ENCODE data around the gene DDN. TPM values are rescaled to one million over a fixed set of nuclear protein-coding genes. Genes with fewer than 3 reads are reported as not detected.

Gene DDN
- not detected in 2 replicates for total RNA-seq (2014; rRNA removed; shearing (Covaris generic))

GRCh38 chr12:48999371-49000131, at the start of gene DDN:
Gene DDN (minus strand): TSS chr12:48999375. CDS start chr12:48999287, 88 bp downstream.
- peak; percentile 46 for DNase-seq (ENCODE audit: low read depth)

GRCh38 chr12:49048953-49049352, 49.8 kb upstream of the DDN start:
- no peak for DNase-seq (ENCODE audit: low read depth)

- DNase-seq (ENCODE audit: low read depth) = no peak
Measured at GRCh38 chr12:49046129-49046895, 47.1 kb upstream of the DDN start.

GRCh38 chr12:49044660-49045059, 45.5 kb upstream of the DDN start:
- no peak for DNase-seq (ENCODE audit: low read depth)

- peak; percentile 20 for DNase-seq (ENCODE audit: low read depth)
Measured at GRCh38 chr12:49043856-49044258, 44.7 kb upstream of the DDN start.

GRCh38 chr12:49043241-49043640, 44.1 kb upstream of the DDN start:
- no peak for DNase-seq (ENCODE audit: low read depth)

- DNase-seq (ENCODE audit: low read depth) = no peak
Measured at GRCh38 chr12:49041881-49042484, 42.8 kb upstream of the DDN start.

GRCh38 chr12:49041036-49041880, 42.1 kb upstream of the DDN start:
- no peak for DNase-seq (ENCODE audit: low read depth)

GRCh38 chr12:49040364-49040855, 41.2 kb upstream of the DDN start:
- DNase-seq (ENCODE audit: low read depth) = no peak

GRCh38 chr12:49039421-49040363, 40.5 kb upstream of the DDN start:
- no peak for DNase-seq (ENCODE audit: low read depth)

- DNase-seq (ENCODE audit: low read depth) = no peak
Measured at GRCh38 chr12:49038291-49038955, 39.2 kb upstream of the DDN start.

GRCh38 chr12:49037947-49038237, 38.7 kb upstream of the DDN start:
- DNase-seq (ENCODE audit: low read depth) = no peak

GRCh38 chr12:49037111-49037946, 38.2 kb upstream of the DDN start:
- no peak for DNase-seq (ENCODE audit: low read depth)

GRCh38 chr12:49036029-49036428, 36.9 kb upstream of the DDN start:
- no peak for DNase-seq (ENCODE audit: low read depth)

GRCh38 chr12:49034286-49034622, 35.1 kb upstream of the DDN start:
- DNase-seq (ENCODE audit: low read depth) = no peak

GRCh38 chr12:49033611-49034285, 34.6 kb upstream of the DDN start:
- DNase-seq (ENCODE audit: low read depth) = no peak

GRCh38 chr12:49032679-49033447, 33.7 kb upstream of the DDN start:
- DNase-seq (ENCODE audit: low read depth) = no peak

GRCh38 chr12:49032276-49032675, 33.1 kb upstream of the DDN start:
- DNase-seq (ENCODE audit: low read depth) = no peak
